ENCODE measurements around the gene CATSPER1.
"Not testable (repeated sequence)": the region's sequence is repeated elsewhere in the genome, so short reads cannot be mapped to it uniquely, and the experiment has no call there.

Gene CATSPER1

GRCh38 chr11:66016793-66017177, 9.5 kb downstream of the CATSPER1 start:
- no peak for DNase-seq

GRCh38 chr11:66015936-66016792, 10.1 kb downstream of the CATSPER1 start:
- no peak for DNase-seq

GRCh38 chr11:66015454-66015881, 10.8 kb downstream of the CATSPER1 start:
- no peak for DNase-seq

- DNase-seq, result no peak
These were observed 11.3 kb downstream of the CATSPER1 start for GRCh38 chr11:66014804-66015453.

GRCh38 chr11:66013762-66014100, 12.5 kb downstream of the CATSPER1 start:
- no peak for DNase-seq

GRCh38 chr11:66012946-66013761, 13.1 kb downstream of the CATSPER1 start:
- no peak for DNase-seq

- no peak for DNase-seq
These were observed 13.8 kb downstream of the CATSPER1 start for GRCh38 chr11:66012371-66012945.

GRCh38 chr11:66011785-66012303, 14.4 kb downstream of the CATSPER1 start, which contains the start of gene CST6:
Gene CST6, plus strand, starts transcription at chr11:66012008. Its CDS starts 37 bp downstream, at chr11:66012045.
- no peak for DNase-seq

- DNase-seq, result no peak
These were observed 15.0 kb downstream of the CATSPER1 start for GRCh38 chr11:66011239-66011784.

GRCh38 chr11:66010036-66010435, 16.2 kb downstream of the CATSPER1 start:
- DNase-seq, result not testable (repeated sequence)

GRCh38 chr11:66008468-66009101, 17.7 kb downstream of the CATSPER1 start:
- DNase-seq, result no peak

GRCh38 chr11:66008095-66008467, 18.2 kb downstream of the CATSPER1 start:
- no peak for DNase-seq

GRCh38 chr11:66007201-66007634, 19.1 kb downstream of the CATSPER1 start:
- DNase-seq, result no peak

- no peak for DNase-seq
These were observed 19.4 kb downstream of the CATSPER1 start for GRCh38 chr11:66006891-66007176.

GRCh38 chr11:66006134-66006890, 20.0 kb downstream of the CATSPER1 start:
- no peak for DNase-seq

GRCh38 chr11:66004186-66004585, 22.1 kb downstream of the CATSPER1 start:
- DNase-seq, result no peak

- DNase-seq, result no peak
These were observed 23.0 kb downstream of the CATSPER1 start for GRCh38 chr11:66003291-66003690.

GRCh38 chr11:66002648-66003225, 23.5 kb downstream of the CATSPER1 start:
- DNase-seq, result no peak

- DNase-seq, result peak; percentile 97 to 99
These were observed 24.2 kb downstream of the CATSPER1 start, which contains the start of the genes BANF1 and EIF1AD for GRCh38 chr11:66001942-66002647. Gene BANF1, plus strand, starts transcription at chr11:66002503. Its CDS starts 748 bp downstream, at chr11:66003251. Gene EIF1AD, minus strand, starts transcription at chr11:66002157. Its CDS starts 1,768 bp downstream, at chr11:66000389.

- no peak for DNase-seq
These were observed 29.0 kb downstream of the CATSPER1 start for GRCh38 chr11:65997286-65997685.
